Measurements from ENCODE around the gene NDUFA8. TPM values are rescaled to one million over a fixed set of nuclear protein-coding genes. Genes with fewer than 3 reads are reported as not detected.

The NDUFA8 gene
- total and polyA plus RNA-seq, 9 of the 15 experiments (the other 6 are each of a cell fraction or from before 2014, with no cell fraction given): 105 to 212 (median 133) TPM

- no peak for TF ChIP-seq EWSR1 (IDR thresholded peaks at IDR 0.05; ENCODE audit: borderline replicate concordance, low read depth, partially characterized antibody)
- no peak for TF ChIP-seq PCBP2 (IDR thresholded peaks at IDR 0.05; ENCODE audit: low read depth, low read length, poor library complexity, severe bottlenecking)
- TF ChIP-seq ZNF431 (CRISPR knock-in tag; IDR thresholded peaks at IDR 0.05): no peak
- TF ChIP-seq BCOR (IDR thresholded peaks at IDR 0.05): no peak
- no peak for TF ChIP-seq TAF15 (IDR thresholded peaks at IDR 0.05; ENCODE audit: low read depth, low read length)
- TF ChIP-seq TSHZ1 (CRISPR knock-in tag; IDR thresholded peaks at IDR 0.05): no peak
- TF ChIP-seq EP400 (IDR thresholded peaks at IDR 0.05): peak; percentile 61; the same call in 1 of the 2 replicates
- TF ChIP-seq CBFB (CRISPR knock-in tag; IDR thresholded peaks at IDR 0.05): 0 out of 2 replicates have a peak, but pooled peaks have one; percentile 12
- 0 out of 2 replicates have a peak, but pooled peaks have one; percentile 33 for TF ChIP-seq ZKSCAN1 (IDR thresholded peaks at IDR 0.05; ENCODE audit: low read depth, low read length)
- no peak for TF ChIP-seq NR3C1 (CRISPR knock-in tag; IDR thresholded peaks at IDR 0.05)
These were observed at the start of gene NDUFA8, which contains the start of gene MORN5 (continued) for GRCh38 chr9:122159026-122159924.

Measured in K562 (cell line).